ENCODE data around the gene RPL28. TPM values are rescaled to one million over a fixed set of nuclear protein-coding genes. Genes with fewer than 3 reads are reported as not detected.
A peak's percentile ranks its signal among the peaks of the same experiment; 100 is the strongest.

Gene RPL28
- total RNA-seq, 1 experiment from 2014 or later, result 1,282 TPM

- no peak for DNase-seq (ENCODE audit: low spot score)
These were observed 32.4 kb upstream of the RPL28 start for GRCh38 chr19:55353356-55353802.

GRCh38 chr19:55353803-55354697 lies 31.7 kb upstream of the RPL28 start:
- DNase-seq (ENCODE audit: low spot score), result no peak

- no peak for DNase-seq (ENCODE audit: low spot score)
These were observed 31.0 kb upstream of the RPL28 start, which contains the start of gene COX6B2 for GRCh38 chr19:55354698-55355212. TSS of gene COX6B2 (minus strand) at chr19:55354719. CDS start at chr19:55354521, 198 bp downstream.

GRCh38 chr19:55355213-55355821 lies 30.4 kb upstream of the RPL28 start:
- no peak for DNase-seq (ENCODE audit: low spot score)

- no peak for DNase-seq (ENCODE audit: low spot score)
These were observed 27.2 kb upstream of the RPL28 start for GRCh38 chr19:55358493-55358892.

- DNase-seq (ENCODE audit: low spot score), result peak; percentile 66
These were observed 26.5 kb upstream of the RPL28 start for GRCh38 chr19:55358943-55359908.

- no peak for DNase-seq (ENCODE audit: low spot score)
These were observed 24.8 kb upstream of the RPL28 start for GRCh38 chr19:55360902-55361301.

- DNase-seq (ENCODE audit: low spot score), result no peak
These were observed 23.4 kb upstream of the RPL28 start for GRCh38 chr19:55362174-55362989.

- DNase-seq (ENCODE audit: low spot score), result no peak
These were observed 22.6 kb upstream of the RPL28 start, which contains the start of gene GARIN5B for GRCh38 chr19:55362990-55363716. TSS of gene GARIN5B (minus strand) at chr19:55363260. CDS start at chr19:55363066, 194 bp downstream.

GRCh38 chr19:55365245-55365644 lies 20.5 kb upstream of the RPL28 start:
- DNase-seq (ENCODE audit: low spot score), result no peak

- no peak for DNase-seq (ENCODE audit: low spot score)
These were observed 19.8 kb upstream of the RPL28 start for GRCh38 chr19:55365964-55366363.

GRCh38 chr19:55366790-55367189 lies 18.9 kb upstream of the RPL28 start:
- no peak for DNase-seq (ENCODE audit: low spot score)

GRCh38 chr19:55368106-55368505 lies 17.6 kb upstream of the RPL28 start:
- no peak for DNase-seq (ENCODE audit: low spot score)

GRCh38 chr19:55368701-55369563 lies 16.8 kb upstream of the RPL28 start:
- DNase-seq (ENCODE audit: low spot score), result no peak

- DNase-seq (ENCODE audit: low spot score), result no peak
These were observed 16.0 kb upstream of the RPL28 start for GRCh38 chr19:55369653-55370304.

- no peak for DNase-seq (ENCODE audit: low spot score)
These were observed 15.3 kb upstream of the RPL28 start, which contains the start of gene IL11 for GRCh38 chr19:55370305-55370988. TSS of gene IL11 (minus strand) at chr19:55370463. CDS start at chr19:55370310, 153 bp downstream.

- DNase-seq (ENCODE audit: low spot score), result no peak
These were observed 13.2 kb upstream of the RPL28 start for GRCh38 chr19:55372316-55373081.

All from H4 (cell line).